GM18511 (cell line): Measurements from ENCODE around the gene FIBP.
"Not testable (repeated sequence)": the region's sequence is repeated elsewhere in the genome, so short reads cannot be mapped to it uniquely, and the experiment has no call there.

Source experiments
- ATAC-seq: cut with Tn5 transposase; IDR thresholded peaks from one replicate; pipeline ENCODE4 v1.9.1; 2021; ENCODE audit warnings: mild to moderate bottlenecking, moderate library complexity; ENCODE audit not compliant: unreplicated experiment

The FIBP gene

GRCh38 chr11:65849366-65849765, 38.9 kb downstream of the FIBP start:
- no peak for ATAC-seq

- not testable (repeated sequence) for ATAC-seq
These were observed 39.6 kb downstream of the FIBP start for GRCh38 chr11:65848693-65849092.

- ATAC-seq = no peak
These were observed 40.5 kb downstream of the FIBP start for GRCh38 chr11:65847746-65848145.

GRCh38 chr11:65844231-65844872, 43.9 kb downstream of the FIBP start:
- ATAC-seq = no peak

- no peak for ATAC-seq
These were observed 44.5 kb downstream of the FIBP start for GRCh38 chr11:65843811-65844210.

GRCh38 chr11:65842144-65842543, 46.1 kb downstream of the FIBP start:
- ATAC-seq = no peak

GRCh38 chr11:65834202-65834601, 54.1 kb downstream of the FIBP start:
- no peak for ATAC-seq
